SK-N-SH treated with all-trans-retinoic acid at 6 μM for 48 hours (cell line): Measurements from ENCODE around the gene THAP8.
A peak's percentile ranks its signal among the peaks of the same experiment; 100 is the strongest.

ENCODE experiments used
- ATAC-seq: fragments of 200-7000 bp; cut with Tn5 transposase; 3 replicates; pipeline ENCODE4 v1.9.1; 2020; ENCODE audit warnings: mild to moderate bottlenecking, moderate library complexity
- ARNTL ChIP-seq: fragments of 450-650 bp; formaldehyde crosslinking; IDR thresholded peaks from 2 replicates; pipeline ENCODE4 v1.5.0; 2020; ENCODE audit warnings: low read depth, mild to moderate bottlenecking, moderate library complexity, borderline replicate concordance
- BACH2 ChIP-seq: fragments of 250-450 bp; sonication (Bioruptor Pico); IDR thresholded peaks from 2 replicates; pipeline ENCODE4 v1.9.0; 2021; ENCODE audit warnings: mild to moderate bottlenecking, borderline replicate concordance
- CREB5 ChIP-seq: fragments of 250-450 bp; sonication (Bioruptor Pico); IDR thresholded peaks from 2 replicates; pipeline ENCODE4 v1.5.1; 2020; ENCODE audit warnings: low read depth, mild to moderate bottlenecking, moderate library complexity
- CSDC2 ChIP-seq: fragments of 250-450 bp; sonication (Bioruptor Pico); IDR thresholded peaks from 2 replicates; pipeline ENCODE4 v1.5.0; 2020; ENCODE audit warnings: mild to moderate bottlenecking, moderate library complexity
- ESRRG ChIP-seq: fragments of 250-450 bp; sonication (Bioruptor Pico); IDR thresholded peaks from 2 replicates; pipeline ENCODE4 v1.6.1; 2021; ENCODE audit warnings: mild to moderate bottlenecking
- ISL1 ChIP-seq: fragments of 250-450 bp; sonication (Bioruptor Pico); IDR thresholded peaks from 2 replicates; pipeline ENCODE4 v2.1.2; 2022; ENCODE audit warnings: mild to moderate bottlenecking, moderate library complexity
- OSR1 ChIP-seq: fragments of 250-450 bp; sonication (Bioruptor Pico); IDR thresholded peaks from 2 replicates; pipeline ENCODE4 v1.8.0; 2022; ENCODE audit warnings: moderate library complexity, mild to moderate bottlenecking, inconsistent platforms
- PATZ1 ChIP-seq: fragments of 250-450 bp; sonication (Bioruptor Pico); IDR thresholded peaks from 2 replicates; pipeline ENCODE4 v1.8.0; 2020; ENCODE audit warnings: mild to moderate bottlenecking, moderate library complexity, borderline replicate concordance
- POU6F1 ChIP-seq: fragments of 250-450 bp; sonication (Bioruptor Pico); IDR thresholded peaks from 2 replicates; pipeline ENCODE4 v1.8.0; 2021; ENCODE audit warnings: low read depth, mild to moderate bottlenecking, moderate library complexity, borderline replicate concordance
- PPARA ChIP-seq: fragments of 250-450 bp; sonication (Bioruptor Pico); IDR thresholded peaks from 2 replicates; pipeline ENCODE4 v1.5.0; 2020; ENCODE audit warnings: mild to moderate bottlenecking, borderline replicate concordance
- SNAI2 ChIP-seq: fragments of 250-450 bp; sonication (Bioruptor Pico); IDR thresholded peaks from 2 replicates; pipeline ENCODE4 v1.5.0; 2020; ENCODE audit warnings: mild to moderate bottlenecking, moderate library complexity
- TCF4 ChIP-seq: fragments of 250-450 bp; sonication (Bioruptor Pico); IDR thresholded peaks from 2 replicates; pipeline ENCODE4 v1.8.0; 2021; ENCODE audit warnings: mild to moderate bottlenecking, moderate library complexity, borderline replicate concordance
- TOX ChIP-seq: fragments of 250-450 bp; sonication (Bioruptor Pico); IDR thresholded peaks from 2 replicates; pipeline ENCODE4 v1.8.0; 2021; ENCODE audit warnings: mild to moderate bottlenecking, moderate library complexity, borderline replicate concordance
- TSHZ2 ChIP-seq: fragments of 250-450 bp; sonication (Bioruptor Pico); IDR thresholded peaks from 2 replicates; pipeline ENCODE4 v1.5.0; 2020; ENCODE audit warnings: mild to moderate bottlenecking, moderate library complexity
- ZC3H10 ChIP-seq: fragments of 250-450 bp; sonication (Bioruptor Pico); IDR thresholded peaks from 2 replicates; pipeline ENCODE4 v1.5.1; 2021; ENCODE audit warnings: mild to moderate bottlenecking, moderate library complexity
- ZFP3 ChIP-seq: fragments of 250-450 bp; sonication (Bioruptor Pico); IDR thresholded peaks from 2 replicates; pipeline ENCODE4 v1.5.0; 2020; ENCODE audit warnings: mild to moderate bottlenecking, moderate library complexity
- ZFP30 ChIP-seq: fragments of 450-650 bp; formaldehyde crosslinking; IDR thresholded peaks from 2 replicates; pipeline ENCODE4 v1.5.0; 2022; ENCODE audit warnings: mild to moderate bottlenecking, moderate library complexity
- ZNF565 ChIP-seq: fragments of 450-650 bp; formaldehyde crosslinking; conservative IDR thresholded peaks from 2 replicates; pipeline ENCODE4 v1.5.0; 2020; ENCODE audit warnings: low read depth, mild to moderate bottlenecking, moderate library complexity
- ZNF70 ChIP-seq: fragments of 450-650 bp; formaldehyde crosslinking; IDR thresholded peaks from 2 replicates; pipeline ENCODE4 v1.5.0; 2020; ENCODE audit warnings: mild to moderate bottlenecking, moderate library complexity
- ZNF8 ChIP-seq: fragments of 450-650 bp; formaldehyde crosslinking; IDR thresholded peaks from 2 replicates; pipeline ENCODE4 v1.5.0; 2020; ENCODE audit warnings: mild to moderate bottlenecking, moderate library complexity

THAP8 gene

GRCh38 chr19:36019061-36019670, 34.9 kb downstream of the THAP8 start:
- ATAC-seq: no peak
- no peak for TF ChIP-seq PPARA (CRISPR knock-in tag)
- no peak for TF ChIP-seq SNAI2 (CRISPR knock-in tag)
- no peak for TF ChIP-seq ZNF565 (CRISPR knock-in tag)
- no peak for TF ChIP-seq ESRRG (CRISPR knock-in tag)
- no peak for TF ChIP-seq ZFP30 (CRISPR knock-in tag)
- TF ChIP-seq ZNF8 (CRISPR knock-in tag): no peak
- TF ChIP-seq ZNF70 (CRISPR knock-in tag): no peak
- TF ChIP-seq BACH2 (CRISPR knock-in tag): no peak

GRCh38 chr19:36014012-36014924, 39.8 kb downstream of the THAP8 start, which contains the start of gene ALKBH6:
TSS of gene ALKBH6 (minus strand) at chr19:36014213. CDS start at chr19:36013397, 816 bp downstream.
- TF ChIP-seq TOX (CRISPR knock-in tag): no peak
- TF ChIP-seq ZFP3 (CRISPR knock-in tag): no peak
- TF ChIP-seq ISL1 (CRISPR knock-in tag): no peak
- no peak for TF ChIP-seq ZNF8 (CRISPR knock-in tag)
- no peak for TF ChIP-seq ARNTL (CRISPR knock-in tag)
- TF ChIP-seq ZNF70 (CRISPR knock-in tag): no peak
- TF ChIP-seq OSR1 (CRISPR knock-in tag): no peak
- TF ChIP-seq TCF4 (CRISPR knock-in tag): no peak
- no peak for TF ChIP-seq PATZ1
- TF ChIP-seq PPARA (CRISPR knock-in tag): no peak
- no peak for TF ChIP-seq SNAI2 (CRISPR knock-in tag)
- TF ChIP-seq ZFP30 (CRISPR knock-in tag): no peak
- TF ChIP-seq TSHZ2 (CRISPR knock-in tag): no peak
- TF ChIP-seq CREB5 (CRISPR knock-in tag): no peak
- no peak for TF ChIP-seq ZC3H10 (CRISPR knock-in tag)
- TF ChIP-seq POU6F1 (CRISPR knock-in tag): no peak
- no peak for TF ChIP-seq ESRRG (CRISPR knock-in tag)
- no peak for TF ChIP-seq BACH2 (CRISPR knock-in tag)
- TF ChIP-seq CSDC2 (CRISPR knock-in tag): no peak
- peak; percentile 98 for ATAC-seq
